Effector memory CD8-positive, alpha-beta T cell (primary cell): ENCODE measurements around the gene TOP2B.

Source experiments
- ATAC-seq: fragments of 150-1000 bp; cut with Tn5 transposase; replicated peaks from 2 replicates; pipeline ENCODE4 v1.10.0; 2021; ENCODE audit warnings: mild to moderate bottlenecking, moderate library complexity
- DNase-seq, 3 experiments: peaks; one replicate each; pipeline ENCODE4 v3.0.0; 2021
- H3K27ac Mint-ChIP-seq, 2 donors: one replicate each; pipeline ENCODE4 v1.8.0; 2022; ENCODE audit warnings: mild to moderate bottlenecking in 2 of 2, mixed read lengths in 2 of 2, moderate library complexity in 2 of 2
- H3K27me3 Mint-ChIP-seq, 2 donors: one replicate each; pipeline ENCODE4 v1.8.0; 2022; ENCODE audit warnings: mixed read lengths in 2 of 2
- H3K36me3 Mint-ChIP-seq: one replicate; pipeline ENCODE4 v1.8.0; 2022; ENCODE audit warnings: mild to moderate bottlenecking, moderate library complexity, mixed read lengths; ENCODE audit not compliant: insufficient read depth
- H3K4me1 Mint-ChIP-seq, 2 donors: one replicate each; pipeline ENCODE4 v1.8.0; 2022; ENCODE audit warnings: low read depth in 2 of 2, mixed read lengths in 2 of 2
- H3K4me3 Mint-ChIP-seq, 2 donors: one replicate each; pipeline ENCODE4 v1.8.0; 2022; ENCODE audit warnings: mild to moderate bottlenecking in 2 of 2, mixed read lengths in 2 of 2, moderate library complexity in 2 of 2
- H3K9me3 Mint-ChIP-seq, 2 donors: one replicate each; pipeline ENCODE4 v1.8.0; 2022; ENCODE audit warnings: mixed read lengths in 2 of 2
- total RNA-seq, 9 experiments: gene quantifications; one replicate each; lab custom pipeline; 2026; lab: John Stamatoyannopoulos, UW

The TOP2B gene, protein sequence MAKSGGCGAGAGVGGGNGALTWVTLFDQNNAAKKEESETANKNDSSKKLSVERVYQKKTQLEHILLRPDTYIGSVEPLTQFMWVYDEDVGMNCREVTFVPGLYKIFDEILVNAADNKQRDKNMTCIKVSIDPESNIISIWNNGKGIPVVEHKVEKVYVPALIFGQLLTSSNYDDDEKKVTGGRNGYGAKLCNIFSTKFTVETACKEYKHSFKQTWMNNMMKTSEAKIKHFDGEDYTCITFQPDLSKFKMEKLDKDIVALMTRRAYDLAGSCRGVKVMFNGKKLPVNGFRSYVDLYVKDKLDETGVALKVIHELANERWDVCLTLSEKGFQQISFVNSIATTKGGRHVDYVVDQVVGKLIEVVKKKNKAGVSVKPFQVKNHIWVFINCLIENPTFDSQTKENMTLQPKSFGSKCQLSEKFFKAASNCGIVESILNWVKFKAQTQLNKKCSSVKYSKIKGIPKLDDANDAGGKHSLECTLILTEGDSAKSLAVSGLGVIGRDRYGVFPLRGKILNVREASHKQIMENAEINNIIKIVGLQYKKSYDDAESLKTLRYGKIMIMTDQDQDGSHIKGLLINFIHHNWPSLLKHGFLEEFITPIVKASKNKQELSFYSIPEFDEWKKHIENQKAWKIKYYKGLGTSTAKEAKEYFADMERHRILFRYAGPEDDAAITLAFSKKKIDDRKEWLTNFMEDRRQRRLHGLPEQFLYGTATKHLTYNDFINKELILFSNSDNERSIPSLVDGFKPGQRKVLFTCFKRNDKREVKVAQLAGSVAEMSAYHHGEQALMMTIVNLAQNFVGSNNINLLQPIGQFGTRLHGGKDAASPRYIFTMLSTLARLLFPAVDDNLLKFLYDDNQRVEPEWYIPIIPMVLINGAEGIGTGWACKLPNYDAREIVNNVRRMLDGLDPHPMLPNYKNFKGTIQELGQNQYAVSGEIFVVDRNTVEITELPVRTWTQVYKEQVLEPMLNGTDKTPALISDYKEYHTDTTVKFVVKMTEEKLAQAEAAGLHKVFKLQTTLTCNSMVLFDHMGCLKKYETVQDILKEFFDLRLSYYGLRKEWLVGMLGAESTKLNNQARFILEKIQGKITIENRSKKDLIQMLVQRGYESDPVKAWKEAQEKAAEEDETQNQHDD (N-terminal part only)
- total RNA-seq, result 245 to 520 (median 300) reads per million in 9 experiments

DNA sequence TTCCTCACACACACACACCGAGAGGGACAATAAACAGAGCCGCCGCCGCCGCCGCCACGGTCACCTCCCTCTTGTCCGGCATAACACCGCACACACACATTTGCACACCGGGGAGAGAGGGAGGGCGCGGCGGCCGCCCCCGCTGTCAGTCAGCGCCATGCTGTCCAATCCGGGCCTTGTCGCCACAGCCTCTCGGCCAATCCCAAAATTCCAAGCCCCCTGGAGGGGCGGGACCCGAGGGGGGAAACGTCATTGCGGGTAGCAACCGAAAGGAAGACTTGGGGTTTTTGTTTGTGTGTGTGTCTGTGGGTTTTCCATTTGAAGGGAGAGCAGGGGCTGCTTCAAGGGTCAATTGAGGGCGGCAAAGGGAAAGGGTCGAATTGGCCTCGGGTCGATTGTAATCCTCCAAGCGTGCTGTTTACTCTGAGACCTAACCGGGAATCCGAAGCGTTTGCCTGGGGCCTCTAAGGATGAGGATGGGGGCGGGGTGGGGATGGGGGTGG, at the start of gene TOP2B:
Gene TOP2B, minus strand, starts transcription at position 96 of the 503 bp plus-strand sequence. CDS start 610 bp downstream, outside the sequence.
- peaks cover 29 to 50% of the 10 kb centered on the region in 2 donors for H3K4me1 Mint-ChIP-seq
- H3K4me3 Mint-ChIP-seq, result peak within 1 kb of the TSS; percentile 95 to 97
- peak; percentile 90 for ATAC-seq
- H3K27ac Mint-ChIP-seq, result peak within 1 kb of the TSS; percentile 98 to 99
- no peaks in the 10 kb centered on the region for H3K9me3 Mint-ChIP-seq
- peaks cover 27% of the 10 kb centered on the region for H3K36me3 Mint-ChIP-seq
- DNase-seq, result peak; percentile 93 to 95 (median 94)
- no peaks in the 10 kb centered on the region for H3K27me3 Mint-ChIP-seq

GRCh38 chr3:25713341-25713985, 48.8 kb upstream of the TOP2B start:
- DNase-seq (no peak), ATAC-seq (no peak)
- peaks cover 0 to 18% of the 10 kb centered on the region in 2 donors for H3K27me3 Mint-ChIP-seq
- no peaks in the 10 kb centered on the region for H3K9me3 Mint-ChIP-seq
- no peak overlapping the region for H3K4me3 Mint-ChIP-seq
- H3K36me3 Mint-ChIP-seq, result no peaks in the 10 kb centered on the region
- H3K4me1 Mint-ChIP-seq, result no peaks in the 10 kb centered on the region
- no peak overlapping the region for H3K27ac Mint-ChIP-seq

DNA sequence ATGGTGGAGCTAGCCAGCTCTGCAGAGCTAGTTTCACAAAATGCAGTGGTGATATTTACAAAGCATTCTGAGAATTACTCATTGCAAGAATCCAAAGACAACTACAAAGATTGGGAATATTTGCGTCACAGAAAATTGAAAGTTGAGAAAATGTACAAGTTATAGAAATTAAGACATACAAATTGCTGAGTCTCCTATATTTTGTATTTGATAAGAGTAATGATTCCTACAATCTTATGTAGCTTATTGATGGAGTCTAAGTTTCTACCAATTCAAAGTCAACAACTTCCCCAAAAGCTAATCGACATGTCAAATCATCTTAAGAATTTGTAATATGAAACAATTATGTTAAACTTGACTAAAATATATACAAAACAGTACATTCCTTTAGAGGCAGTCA, 46.4 kb upstream of the TOP2B start:
- no peak for DNase-seq
- ATAC-seq, result no peak
- Mint-ChIP-seq H3K4me1 (no peaks in the 10 kb centered on the region), H3K27me3 (peaks cover 11 to 37% of the 10 kb centered on the region in 2 donors), H3K36me3 (no peaks in the 10 kb centered on the region), H3K27ac (no peak overlapping the region), H3K4me3 (no peak overlapping the region), H3K9me3 (no peaks in the 10 kb centered on the region)

- Mint-ChIP-seq H3K27ac (no peak overlapping the region), H3K27me3 (peaks cover 35 to 59% of the 10 kb centered on the region in 2 donors), H3K4me3 (no peak overlapping the region), H3K4me1 (no peaks in the 10 kb centered on the region), H3K36me3 (no peaks in the 10 kb centered on the region), H3K9me3 (no peaks in the 10 kb centered on the region)
- DNase-seq (no peak), ATAC-seq (no peak)
Observed at GRCh38 chr3:25708036-25708435, 43.3 kb upstream of the TOP2B start.

DNA sequence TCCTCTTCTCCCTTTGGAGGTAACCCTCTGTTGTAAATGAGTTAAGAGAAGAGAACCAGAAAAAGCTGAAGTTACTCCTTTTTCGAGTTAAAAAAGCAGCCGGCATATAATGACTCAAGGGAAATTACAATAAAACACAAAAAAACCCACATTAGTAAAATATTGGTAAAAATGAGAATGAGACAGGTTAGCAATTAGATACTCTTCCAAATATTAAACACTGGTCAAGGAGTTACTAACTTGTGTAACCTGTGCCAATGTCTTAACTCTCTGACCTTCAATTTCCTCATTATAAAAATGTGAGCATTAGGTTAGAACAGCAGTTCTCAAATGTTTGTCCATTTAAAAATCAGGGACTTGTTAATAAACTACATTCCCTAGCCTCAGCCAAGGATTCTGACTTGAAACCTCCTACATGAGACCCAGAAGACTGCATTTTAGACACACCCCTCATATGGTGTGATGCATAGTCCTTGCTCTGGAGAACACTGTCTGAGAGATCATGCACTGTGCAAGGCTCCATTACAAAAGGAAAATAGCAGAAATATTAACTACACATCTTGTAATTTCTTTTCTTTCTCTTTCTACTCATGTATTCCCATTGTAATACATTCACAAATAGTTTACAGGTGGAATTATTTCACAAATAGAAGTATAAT, 42.7 kb upstream of the TOP2B start:
- Mint-ChIP-seq H3K4me1 (no peaks in the 10 kb centered on the region), H3K27ac (no peak overlapping the region), H3K4me3 (no peak overlapping the region), H3K27me3 (peaks cover 42 to 66% of the 10 kb centered on the region in 2 donors), H3K9me3 (no peaks in the 10 kb centered on the region), H3K36me3 (no peaks in the 10 kb centered on the region)
- ATAC-seq (no peak), DNase-seq (no peak)

GRCh38 chr3:25706213-25706612, 41.5 kb upstream of the TOP2B start:
- Mint-ChIP-seq H3K4me3 (no peak overlapping the region), H3K4me1 (no peaks in the 10 kb centered on the region), H3K36me3 (no peaks in the 10 kb centered on the region), H3K9me3 (no peaks in the 10 kb centered on the region), H3K27me3 (peaks cover 44 to 68% of the 10 kb centered on the region in 2 donors), H3K27ac (no peak overlapping the region)
- no peak for DNase-seq
- no peak for ATAC-seq

GRCh38 chr3:25697553-25697952, 32.8 kb upstream of the TOP2B start:
- Mint-ChIP-seq H3K27me3 (peaks cover 4 to 15% of the 10 kb centered on the region in 2 donors), H3K4me3 (no peak overlapping the region), H3K36me3 (no peaks in the 10 kb centered on the region), H3K9me3 (no peaks in the 10 kb centered on the region), H3K4me1 (no peaks in the 10 kb centered on the region), H3K27ac (no peak overlapping the region)
- ATAC-seq, result no peak
- no peak for DNase-seq

DNA sequence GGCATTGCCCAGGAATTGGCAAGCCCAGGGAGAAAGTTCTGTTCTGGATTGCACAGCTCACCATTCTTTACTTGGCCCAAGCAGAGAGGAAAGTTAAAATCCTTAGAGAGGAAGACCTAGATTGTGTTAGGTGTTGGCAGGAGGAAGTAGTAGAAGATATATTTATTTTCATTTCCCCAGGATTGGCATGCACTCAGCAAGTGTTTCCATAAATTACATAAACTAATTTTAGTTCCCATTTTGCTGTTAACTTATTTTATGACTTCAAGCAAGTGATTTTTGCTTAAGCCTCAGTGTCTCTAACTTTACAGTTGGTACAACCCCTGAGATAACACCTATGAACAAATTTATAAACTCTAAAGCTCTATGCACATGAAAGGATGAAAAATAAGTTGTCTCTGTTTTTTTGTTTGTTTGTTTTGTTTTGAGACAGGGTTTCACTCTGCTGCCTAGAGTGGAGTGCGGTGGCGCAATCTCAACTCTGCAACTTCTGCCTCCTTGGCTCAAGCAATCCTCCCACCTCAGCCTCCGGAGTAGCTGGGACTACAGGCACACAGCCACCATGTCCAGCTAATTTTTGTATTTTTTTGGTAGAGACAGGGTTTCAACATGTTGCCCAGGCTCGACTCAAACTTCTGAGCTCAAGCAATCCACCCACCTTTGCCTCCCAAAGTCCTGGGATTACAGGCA, 31.2 kb upstream of the TOP2B start:
- H3K36me3 Mint-ChIP-seq, result no peaks in the 10 kb centered on the region
- ATAC-seq, result no peak
- H3K9me3 Mint-ChIP-seq, result no peaks in the 10 kb centered on the region
- H3K27ac Mint-ChIP-seq, result no peak overlapping the region
- peaks cover 10 to 14% of the 10 kb centered on the region in 2 donors for H3K27me3 Mint-ChIP-seq
- no peak for DNase-seq
- no peak overlapping the region for H3K4me3 Mint-ChIP-seq
- H3K4me1 Mint-ChIP-seq, result no peaks in the 10 kb centered on the region

DNA sequence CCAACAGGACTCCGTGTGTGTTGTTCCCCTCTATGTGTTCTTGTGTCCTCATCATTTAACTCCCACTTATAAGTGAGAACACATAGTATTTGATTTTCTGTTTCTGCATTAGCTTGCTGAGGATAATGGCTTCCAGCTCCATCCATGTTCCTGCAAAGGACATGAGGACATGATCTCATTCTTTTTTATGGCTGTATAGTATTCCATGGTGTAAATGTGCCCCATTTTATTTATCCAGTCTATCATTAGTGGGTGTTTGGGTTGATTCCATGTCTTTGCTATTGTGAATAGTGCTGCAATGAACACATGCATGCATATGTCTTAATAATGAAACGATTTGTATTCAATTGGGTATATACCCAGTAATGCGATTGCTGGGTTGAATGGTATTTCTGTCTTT, 28.5 kb upstream of the TOP2B start:
- no peak for DNase-seq
- Mint-ChIP-seq H3K4me3 (no peak overlapping the region), H3K4me1 (no peaks in the 10 kb centered on the region), H3K36me3 (no peaks in the 10 kb centered on the region), H3K9me3 (no peaks in the 10 kb centered on the region), H3K27ac (no peak overlapping the region), H3K27me3 (peaks cover 25 to 29% of the 10 kb centered on the region in 2 donors)
- ATAC-seq, result no peak

DNA sequence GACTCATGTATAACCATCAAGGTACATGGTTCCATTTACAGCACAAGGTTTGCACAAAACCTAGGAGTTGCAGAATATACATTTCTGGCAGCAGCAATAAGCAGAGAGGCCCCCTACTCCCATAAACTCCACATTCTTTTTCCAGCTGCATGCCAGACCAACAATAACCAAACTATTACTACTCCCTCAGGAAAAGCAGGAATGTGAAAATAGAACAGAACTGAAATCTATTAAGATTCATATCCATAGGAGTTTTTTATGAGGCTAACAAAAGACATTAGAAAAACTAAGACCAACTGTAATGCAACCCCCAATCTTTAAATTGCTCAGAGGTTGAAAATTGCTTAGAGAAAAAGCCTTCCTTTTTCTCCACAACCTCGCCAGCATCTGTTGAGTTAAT, 27.6 kb upstream of the TOP2B start:
- Mint-ChIP-seq H3K27me3 (peaks cover 28 to 29% of the 10 kb centered on the region in 2 donors), H3K27ac (no peak overlapping the region), H3K36me3 (no peaks in the 10 kb centered on the region), H3K9me3 (no peaks in the 10 kb centered on the region), H3K4me3 (no peak overlapping the region), H3K4me1 (no peaks in the 10 kb centered on the region)
- DNase-seq, result no peak
- ATAC-seq, result no peak

GRCh38 chr3:25690768-25691533, 26.2 kb upstream of the TOP2B start:
- no peak overlapping the region for H3K27ac Mint-ChIP-seq
- ATAC-seq, result no peak
- DNase-seq, result no peak
- H3K36me3 Mint-ChIP-seq, result no peaks in the 10 kb centered on the region
- no peaks in the 10 kb centered on the region for H3K9me3 Mint-ChIP-seq
- H3K27me3 Mint-ChIP-seq, result peaks cover 25 to 28% of the 10 kb centered on the region in 2 donors
- no peak overlapping the region for H3K4me3 Mint-ChIP-seq
- H3K4me1 Mint-ChIP-seq, result no peaks in the 10 kb centered on the region
